Endothelial cell of umbilical vein (primary cell): ENCODE data around the gene OR2B2. TPM values are rescaled to one million over a fixed set of nuclear protein-coding genes. Genes with fewer than 3 reads are reported as not detected.

ENCODE experiments used
- BruUV-seq: library from RNA; stranded (reverse); fragments of 400-500 nt; replicated peaks from 2 replicates; lab custom pipeline; 2021; lab: Mats Ljungman, UMichigan
- CTCF ChIA-PET: fragments of 300-600, 350-600 bp; sonication (Branson Sonifier 250); formaldehyde crosslinking; loops from one replicate; lab custom pipeline; 2021; ENCODE audit warnings: antibody characterized with exemption, inconsistent platforms; lab: Charles Lee
- POLR2A ChIA-PET: fragments of 300-600, 350-600 bp; sonication (Branson Sonifier 250); formaldehyde crosslinking; loops from one replicate; lab custom pipeline; 2021; ENCODE audit warnings: antibody characterized with exemption, inconsistent platforms; lab: Charles Lee
- DNase-seq: peaks from one replicate; pipeline ENCODE4 v3.0.0-alpha.2; 2011; ENCODE audit warnings: low read depth, low spot score
- FAIRE-seq: peaks from 2 replicates; lab custom pipeline; 2011; peaks lifted over from hg19 to GRCh38; lab: Jason Lieb, UNC
- H2AFZ ChIP-seq: 2 replicates; pipeline ENCODE4 v1.6.0; 2012; ENCODE audit warnings: low read depth, low read length, control low read depth, inconsistent platforms
- H3K27ac ChIP-seq: 2 replicates; pipeline ENCODE4 v1.5.1; 2011; ENCODE audit warnings: low read depth, mild to moderate bottlenecking, control low read depth, low read length, moderate library complexity; ENCODE audit not compliant: insufficient read depth
- H3K27me3 ChIP-seq, 2 experiments: 2 replicates each; pipeline versions ENCODE4 v1.6.0 to v1.6.1; 2011; ENCODE audit warnings: low read length in 2 of 2, mixed read lengths in 1 of 2; ENCODE audit not compliant: control insufficient read depth in 2 of 2, insufficient read depth in 2 of 2
- H3K36me3 ChIP-seq, 2 experiments: 2 replicates in 1 of 2; 3 replicates in 1 of 2; pipeline ENCODE4 v1.5.1; 2011; ENCODE audit warnings: low read length in 2 of 2, mild to moderate bottlenecking in 1 of 2, moderate library complexity in 1 of 2; ENCODE audit not compliant: control insufficient read depth in 2 of 2, insufficient read depth in 2 of 2; ENCODE audit errors: extremely low read depth in 1 of 2
- H3K4me1 ChIP-seq: 3 replicates; pipeline ENCODE4 v1.5.1; 2011; ENCODE audit warnings: mild to moderate bottlenecking, low read length; ENCODE audit not compliant: control insufficient read depth, insufficient read depth; ENCODE audit errors: extremely low read depth
- H3K4me2 ChIP-seq: 2 replicates; pipeline ENCODE4 v1.6.1; 2011; ENCODE audit warnings: low read length, control low read depth, mixed read lengths; ENCODE audit not compliant: insufficient read depth
- H3K4me3 ChIP-seq, 3 experiments: fragments of 200-600 bp in 1 of 3; sonication (generic), shearing (Covaris generic) in 1 of 3; replicated peaks in 1 of 3; 2 replicates each; pipeline ENCODE4 v1.5.1; 2011 to 2016; ENCODE audit warnings: control low read depth in 3 of 3, low read length in 3 of 3, mild to moderate bottlenecking in 2 of 3, inconsistent platforms in 1 of 3, low read depth in 1 of 3, moderate library complexity in 1 of 3; ENCODE audit not compliant: insufficient read depth in 1 of 3
- H3K79me2 ChIP-seq: 2 replicates; pipeline ENCODE4 v1.6.0; 2012; ENCODE audit warnings: low read length, inconsistent platforms; ENCODE audit not compliant: control insufficient read depth, insufficient read depth
- H3K9ac ChIP-seq: replicated peaks from 2 replicates; pipeline ENCODE3; 2011; ENCODE audit warnings: low read length, control low read depth; ENCODE audit not compliant: insufficient read depth; ENCODE audit errors: extremely low read depth
- H3K9me1 ChIP-seq: replicated peaks from 3 replicates; pipeline ENCODE4 v1.6.0; 2011; ENCODE audit warnings: mild to moderate bottlenecking, low read length; ENCODE audit not compliant: control insufficient read depth, insufficient read depth; ENCODE audit errors: extremely low read depth
- H3K9me3 ChIP-seq: replicated peaks from 2 replicates; pipeline ENCODE4 v1.5.1; 2012; ENCODE audit warnings: low read length, inconsistent platforms; ENCODE audit not compliant: control insufficient read depth, insufficient read depth
- H4K20me1 ChIP-seq: replicated peaks from 2 replicates; pipeline ENCODE3; 2011; ENCODE audit warnings: mild to moderate bottlenecking, low read length; ENCODE audit not compliant: control insufficient read depth, insufficient read depth; ENCODE audit errors: extremely low read depth
- CTCF ChIP-seq, 2 donors: IDR thresholded peaks; 1 replicate in 1 of 2; 2 replicates in 1 of 2; pipeline ENCODE4 v1.5.1; 2011; ENCODE audit warnings: low read length in 2 of 2, mild to moderate bottlenecking in 2 of 2, moderate library complexity in 2 of 2, control low read depth in 1 of 2, inconsistent platforms in 1 of 2, low read depth in 1 of 2; ENCODE audit not compliant: insufficient read depth in 1 of 2; ENCODE audit errors: extremely low read depth in 1 of 2
- EZH2 ChIP-seq: IDR thresholded peaks from 2 replicates; pipeline ENCODE4 v1.6.1; 2012; ENCODE audit warnings: borderline replicate concordance, low read depth, mild to moderate bottlenecking, moderate library complexity, low read length, inconsistent platforms; ENCODE audit not compliant: severe bottlenecking
- FOS ChIP-seq: IDR thresholded peaks from 2 replicates; pipeline ENCODE4 v1.6.1; 2011; ENCODE audit warnings: mild to moderate bottlenecking, low read length, moderate library complexity, borderline replicate concordance; ENCODE audit not compliant: insufficient read depth
- GATA2 ChIP-seq: IDR thresholded peaks from 2 replicates; pipeline ENCODE4 v1.7.0; 2011; ENCODE audit warnings: low read depth, mild to moderate bottlenecking, moderate library complexity, mixed read lengths, low read length; ENCODE audit not compliant: insufficient read length, insufficient read depth
- JUN ChIP-seq: IDR thresholded peaks from 2 replicates; pipeline ENCODE4 v1.6.1; 2011; ENCODE audit warnings: borderline replicate concordance, low read depth; ENCODE audit not compliant: insufficient read length, insufficient read depth
- MAX ChIP-seq: IDR thresholded peaks from 2 replicates; pipeline ENCODE4 v1.6.1; 2011; ENCODE audit not compliant: insufficient read depth, insufficient read length
- MYC ChIP-seq: IDR thresholded peaks from one replicate; pipeline ENCODE4 v1.6.1; 2011; ENCODE audit warnings: mild to moderate bottlenecking, low read depth, low read length
- POLR2A ChIP-seq: IDR thresholded peaks from 2 replicates; pipeline ENCODE4 v1.6.1; 2012; ENCODE audit warnings: low read depth, mild to moderate bottlenecking, control low read depth, low read length
- POLR2AphosphoS5 ChIP-seq: IDR thresholded peaks from 2 replicates; pipeline ENCODE4 v1.6.1; 2012; ENCODE audit warnings: low read depth, mild to moderate bottlenecking, control low read depth, low read length, moderate library complexity; ENCODE audit not compliant: insufficient read depth
- dilution Hi-C: fragments of 300-500 bp; cut with MboI; formaldehyde crosslinking; loops from one replicate; pipeline ENCODE4 v1.15.0; 2019; ENCODE audit warnings: low sequenced_read_pairs; ENCODE audit not compliant: extremely low pct_ligation_motif_present
- intact Hi-C: fragments of 100-400 bp; cut with micrococcal nuclease; formaldehyde crosslinking; loops from one replicate; pipeline ENCODE4 v1.10.0; 2022
- polyA plus RNA-seq, 4 experiments: library from polyadenylated mRNA; depleted of rRNA in 3 of 4; stranded (reverse) in 3 of 4; unstranded in 1 of 4; fragments of >200 nt; gene quantifications; 2 replicates each; pipeline versions ENCODE4 v1.2.1 to v1.2.3, GENCODE V29; 2011 to 2012; ENCODE audit warnings: missing spikeins in 1 of 4
- total RNA-seq: library from RNA; stranded (reverse); gene quantifications from 2 replicates; pipeline ENCODE4 v1.2.3, GENCODE V29; 2021

Gene OR2B2
- total and polyA plus RNA-seq, 2 donors (not counting 3 experiments of a cell fraction or from before 2014, with no cell fraction given), result not detected

- dilution Hi-C loops (loop anchor here (5.0 kb wide), 1 partner anchor 46 kb away; a partner anchor contains a TSS), intact Hi-C loops (loop anchor here (5.0 kb wide), 2 partner anchors 1746 to 1846 kb away; a partner anchor contains a TSS)
- TF ChIP-seq GATA2 (no peak), MAX (no peak), MYC (no peak), POLR2AphosphoS5 (no peak), CTCF (IDR thresholded peaks at IDR 0.05; ENCODE audit: extremely low read depth in 1 of 2, insufficient read depth in 1 of 2, low read depth in 1 of 2, low read length in 2 of 2) (no peak), EZH2 (no peak), POLR2A (no peak), JUN (no peak), FOS (no peak)
- FAIRE-seq (no peak), DNase-seq (peak; percentile 28)
- Histone ChIP-seq H3K36me3 (no peaks in the 10 kb centered on the region), H3K4me3 (peak overlapping the region in 1 of 3 experiments; percentile 66), H3K9me1 (no peaks in the 10 kb centered on the region), H3K27me3 (no peaks in the 10 kb centered on the region), H3K4me1 (peaks cover 15% of the 10 kb centered on the region), H2AFZ (peak overlapping the region; percentile 71), H3K4me2 (peak overlapping the region; percentile 66), H3K27ac (peak overlapping the region; percentile 74), H4K20me1 (no peaks in the 10 kb centered on the region), H3K9me3 (no peaks in the 10 kb centered on the region), H3K9ac (peak overlapping the region; percentile 84), H3K79me2 (no peaks in the 10 kb centered on the region)
- BruUV-seq, result no TSS peak
- POLR2A ChIA-PET, result interaction anchor here (0.5 to 5.1 kb wide), 12 partner anchors 22 to 1764 kb away, joined by 3 to 129 read pairs (median 6); a partner anchor contains a TSS
- CTCF ChIA-PET, result interaction anchor here (1.8 to 5.2 kb wide), 5 partner anchors 22 to 57 kb away, joined by 5 to 43 read pairs (median 19); a partner anchor contains a TSS
Measured at GRCh38 chr6:27867945-27868300, 44.3 kb downstream of the OR2B2 start.
